Measurements from ENCODE around the gene NLE1. TPM values are rescaled to one million over a fixed set of nuclear protein-coding genes. Genes with fewer than 3 reads are reported as not detected.
A peak's percentile ranks its signal among the peaks of the same experiment; 100 is the strongest.

NLE1 gene
- polyA plus RNA-seq, 2 of the 4 experiments (the other 2 are of a cell fraction): 19.3 to 29.7 TPM

DNA sequence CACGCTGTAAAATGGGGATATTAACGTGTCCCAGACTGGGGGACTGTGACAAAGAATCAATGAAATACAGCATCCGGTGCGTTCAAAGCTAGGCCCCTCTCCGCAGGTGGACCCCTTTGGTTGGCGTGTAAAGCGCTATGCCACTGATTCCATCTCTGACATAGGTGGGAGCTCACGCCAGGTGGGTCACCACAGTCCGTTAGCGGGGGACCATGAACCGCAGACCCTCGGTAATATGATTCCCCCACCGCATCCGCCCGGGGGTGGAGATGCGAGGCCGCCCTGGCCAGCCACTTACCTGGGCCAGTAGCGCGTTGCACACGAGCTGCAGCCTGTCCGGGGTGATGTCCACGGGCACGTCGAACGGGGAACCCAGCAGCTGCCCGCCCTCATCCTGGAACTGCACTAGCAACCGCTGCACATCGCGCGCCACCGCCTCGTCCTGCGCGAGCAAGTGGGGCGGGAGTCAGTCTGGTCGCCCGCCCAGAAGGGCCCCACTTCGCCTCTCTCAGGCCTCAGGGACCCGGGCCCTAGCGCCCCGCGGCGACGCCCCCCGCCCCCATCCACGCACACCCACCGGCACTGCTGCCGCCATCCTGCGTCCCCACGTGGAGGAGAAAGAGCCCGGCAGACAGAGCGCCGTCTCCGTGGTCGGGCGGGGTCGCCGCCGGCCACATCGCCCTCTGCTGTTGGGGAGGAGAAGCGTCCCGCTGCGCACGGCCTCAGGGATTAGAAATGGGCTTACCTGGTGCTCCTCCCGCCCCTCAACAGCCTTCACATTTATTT lies at the start of gene NLE1 (continued):
- TF ChIP-seq, protein P1, sequence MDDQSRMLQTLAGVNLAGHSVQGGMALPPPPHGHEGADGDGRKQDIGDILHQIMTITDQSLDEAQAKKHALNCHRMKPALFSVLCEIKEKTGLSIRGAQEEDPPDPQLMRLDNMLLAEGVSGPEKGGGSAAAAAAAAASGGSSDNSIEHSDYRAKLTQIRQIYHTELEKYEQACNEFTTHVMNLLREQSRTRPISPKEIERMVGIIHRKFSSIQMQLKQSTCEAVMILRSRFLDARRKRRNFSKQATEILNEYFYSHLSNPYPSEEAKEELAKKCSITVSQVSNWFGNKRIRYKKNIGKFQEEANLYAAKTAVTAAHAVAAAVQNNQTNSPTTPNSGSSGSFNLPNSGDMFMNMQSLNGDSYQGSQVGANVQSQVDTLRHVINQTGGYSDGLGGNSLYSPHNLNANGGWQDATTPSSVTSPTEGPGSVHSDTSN (IDR thresholded peaks at IDR 0.05): peak; percentile 61; the same call in 1 of the 2 replicates

- ChIA-PET POLR2A (no interaction called here), CTCF (interaction anchor here (1.0 to 1.6 kb wide), 4 partner anchors 9 to 342 kb away, joined by 3 to 4 read pairs (median 3); no protein-coding TSS in a partner anchor)
- no peak overlapping the region for H3K4me2 ChIP-seq
- no peaks in the 10 kb centered on the region for H3K9me3 ChIP-seq
- no peak for ATAC-seq
- 48% methylated on average over 11 of the region's 11 CpGs for WGBS (ENCODE audit: missing lambda C conversion rate)
- FAIRE-seq: no peak
- H3K4me1 ChIP-seq: no peaks in the 10 kb centered on the region
- TF ChIP-seq POLR2AphosphoS2 (conservative IDR thresholded peaks at IDR 0.05; ENCODE audit: low read length): no peak
- no peak for TF ChIP-seq ELK1 (IDR thresholded peaks at IDR 0.05; ENCODE audit: low read depth, low read length)
- no peak for TF ChIP-seq CBX2 (IDR thresholded peaks at IDR 0.05; ENCODE audit: borderline replicate concordance, low read depth)
- TF ChIP-seq, protein P2, sequence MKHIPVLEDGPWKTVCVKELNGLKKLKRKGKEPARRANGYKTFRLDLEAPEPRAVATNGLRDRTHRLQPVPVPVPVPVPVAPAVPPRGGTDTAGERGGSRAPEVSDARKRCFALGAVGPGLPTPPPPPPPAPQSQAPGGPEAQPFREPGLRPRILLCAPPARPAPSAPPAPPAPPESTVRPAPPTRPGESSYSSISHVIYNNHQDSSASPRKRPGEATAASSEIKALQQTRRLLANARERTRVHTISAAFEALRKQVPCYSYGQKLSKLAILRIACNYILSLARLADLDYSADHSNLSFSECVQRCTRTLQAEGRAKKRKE (CRISPR knock-in tag; IDR thresholded peaks at IDR 0.05; ENCODE audit: low read depth): no peak
- TF ChIP-seq GATA3 (IDR thresholded peaks at IDR 0.05; ENCODE audit: borderline replicate concordance): no peak
- H3K27ac ChIP-seq: no peak overlapping the region
- H3K4me3 ChIP-seq: no peak overlapping the region
- no peak for DNase-seq (ENCODE audit: low read depth in 1 of 2, low spot score in 1 of 2)
Measured at GRCh38 chr17:35191001-35191695, 49.0 kb upstream of the NLE1 start.

DNA sequence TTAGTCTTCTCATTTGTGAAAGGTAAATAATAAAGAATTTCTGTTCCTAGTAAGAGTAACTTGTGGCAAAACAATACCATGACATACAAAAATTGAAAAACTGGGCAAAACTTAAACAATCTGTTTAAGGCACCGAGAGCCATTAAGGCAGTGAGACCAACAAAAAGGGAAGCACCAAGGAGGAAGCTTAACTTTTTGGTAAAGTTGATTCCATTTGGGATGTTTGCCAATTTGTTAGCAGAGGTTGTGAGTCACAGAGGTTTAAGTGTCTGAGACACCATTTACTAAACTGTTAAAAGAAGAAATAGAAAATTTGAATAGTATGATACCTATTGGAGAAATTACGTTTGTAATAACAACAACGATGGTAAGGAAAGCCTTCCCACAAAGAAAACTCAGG lies 47.2 kb upstream of the NLE1 start:
- POLR2A ChIA-PET: no interaction called here
- DNase-seq (ENCODE audit: low read depth in 1 of 2, low spot score in 1 of 2) (no peak), FAIRE-seq (peak; percentile 32), ATAC-seq (no peak)
- CTCF ChIA-PET: interaction anchor here (1.2 to 1.5 kb wide), 3 partner anchors 18 to 347 kb away, joined by 4 read pairs; no protein-coding TSS in a partner anchor
- WGBS (ENCODE audit: missing lambda C conversion rate): 48% methylated on average over 3 of the region's 3 CpGs
- Histone ChIP-seq H3K4me1 (no peaks in the 10 kb centered on the region), H3K4me2 (no peak overlapping the region), H3K4me3 (no peak overlapping the region), H3K9me3 (no peaks in the 10 kb centered on the region), H3K27ac (no peak overlapping the region)
- TF ChIP-seq HEYL (CRISPR knock-in tag; IDR thresholded peaks at IDR 0.05): no peak
- TF ChIP-seq NFE2L2 (conservative IDR thresholded peaks at IDR 0.05; ENCODE audit: low read length): no peak
- no peak for TF ChIP-seq EP300 (IDR thresholded peaks at IDR 0.05)
- TF ChIP-seq ZC3H11A (IDR thresholded peaks at IDR 0.05): no peak
- TF ChIP-seq ZSCAN20 (CRISPR knock-in tag; IDR thresholded peaks at IDR 0.05): no peak
- TF ChIP-seq, protein P2 (CRISPR knock-in tag; IDR thresholded peaks at IDR 0.05; ENCODE audit: low read depth): no peak
- TF ChIP-seq JUN (IDR thresholded peaks at IDR 0.05): no peak
- TF ChIP-seq EHF (CRISPR knock-in tag; IDR thresholded peaks at IDR 0.05): no peak
- TF ChIP-seq HES2 (IDR thresholded peaks at IDR 0.05): no peak
- no peak for TF ChIP-seq CHD2 (IDR thresholded peaks at IDR 0.05; ENCODE audit: low read length, partially characterized antibody)
- no peak for TF ChIP-seq BHLHE40 (IDR thresholded peaks at IDR 0.05; ENCODE audit: low read depth, low read length)
- TF ChIP-seq NPAS2 (CRISPR knock-in tag; IDR thresholded peaks at IDR 0.05; ENCODE audit: borderline replicate concordance): no peak
- no peak for TF ChIP-seq USF2 (IDR thresholded peaks at IDR 0.05)
- TF ChIP-seq HOXB13 (CRISPR knock-in tag; IDR thresholded peaks at IDR 0.05; ENCODE audit: low read depth): no peak
- TF ChIP-seq MAX (IDR thresholded peaks at IDR 0.05): no peak
- TF ChIP-seq CEBPB (IDR thresholded peaks at IDR 0.05): no peak
- TF ChIP-seq TP53 (CRISPR knock-in tag; IDR thresholded peaks at IDR 0.05): no peak
